SK-N-MC (cell line): Measurements from ENCODE around the gene CAPS.

Experiments
- EZH2 ChIP-seq: fragments of 200-600 bp; sonication (generic); IDR thresholded peaks from one replicate; pipeline ENCODE4 v1.6.1; 2017; ENCODE audit warnings: antibody characterized with exemption
- FOXP2 ChIP-seq: optimal IDR thresholded peaks from 2 replicates; pipeline ENCODE3; 2011; ENCODE audit warnings: mild to moderate bottlenecking, moderate library complexity; ENCODE audit not compliant: insufficient read depth; ENCODE audit errors: extremely low read length, control extremely low read depth
- POLR2AphosphoS5 ChIP-seq: IDR thresholded peaks from 2 replicates; pipeline ENCODE4 v1.6.1; 2012; ENCODE audit warnings: mild to moderate bottlenecking, low read depth, low read length, borderline replicate concordance

GRCh38 chr19:5880604-5881078 lies 33.4 kb upstream of the CAPS start:
- TF ChIP-seq EZH2 (no peak), POLR2AphosphoS5 (no peak), FOXP2 (no peak)
